DND-41 (cell line): ENCODE results near the gene B4GALT4.

ENCODE experiments used
- ATAC-seq: fragments of 200-7000 bp; cut with Tn5 transposase; 3 replicates; pipeline ENCODE4 v1.9.1; 2021; ENCODE audit warnings: low read depth; ENCODE audit not compliant: insufficient read depth
- DNase-seq: peaks from one replicate; pipeline ENCODE4 v3.0.0-alpha.2; 2020
- H2AFZ ChIP-seq: 2 replicates; pipeline ENCODE4 v1.6.0; 2012; ENCODE audit warnings: low read depth, low read length
- H3K27ac ChIP-seq: 2 replicates; pipeline ENCODE4 v1.5.1; 2012; ENCODE audit warnings: low read length, inconsistent platforms
- H3K27me3 ChIP-seq: fragments of 200-600 bp; sonication (generic); 2 replicates; pipeline ENCODE4 v1.6.0; 2012; ENCODE audit warnings: low read length, mild to moderate bottlenecking, inconsistent platforms; ENCODE audit not compliant: insufficient read depth, poor library complexity
- H3K36me3 ChIP-seq: 2 replicates; pipeline ENCODE4 v1.5.1; 2012; ENCODE audit warnings: low read length, inconsistent platforms; ENCODE audit not compliant: insufficient read depth
- H3K4me1 ChIP-seq: 2 replicates; pipeline ENCODE4 v1.5.1; 2012; ENCODE audit warnings: mild to moderate bottlenecking, low read length; ENCODE audit not compliant: insufficient read depth
- H3K4me2 ChIP-seq: 2 replicates; pipeline ENCODE4 v1.6.0; 2012; ENCODE audit warnings: mild to moderate bottlenecking, moderate library complexity, low read length, inconsistent platforms; ENCODE audit not compliant: insufficient read depth
- H3K4me3 ChIP-seq, 2 experiments: fragments of 200-600 bp in 1 of 2; shearing (Covaris generic) in 1 of 2; 2 replicates each; pipeline ENCODE4 v1.5.1; 2012 to 2016; ENCODE audit warnings: inconsistent platforms in 2 of 2, low read length in 2 of 2, mild to moderate bottlenecking in 2 of 2, low read depth in 1 of 2, moderate library complexity in 1 of 2
- H3K79me2 ChIP-seq: 2 replicates; pipeline ENCODE4 v1.6.0; 2012; ENCODE audit warnings: low read length, inconsistent platforms; ENCODE audit not compliant: insufficient read depth
- H3K9ac ChIP-seq: 2 replicates; pipeline ENCODE4 v1.6.0; 2012; ENCODE audit warnings: low read depth, mild to moderate bottlenecking, inconsistent platforms, low read length, moderate library complexity
- H3K9me3 ChIP-seq: 2 replicates; pipeline ENCODE4 v1.5.1; 2012; ENCODE audit warnings: low read length, moderate library complexity, mild to moderate bottlenecking, inconsistent platforms; ENCODE audit not compliant: insufficient read depth, severe bottlenecking
- H4K20me1 ChIP-seq: 2 replicates; pipeline ENCODE4 v1.6.0; 2012; ENCODE audit warnings: low read length; ENCODE audit not compliant: insufficient read depth
- EZH2 ChIP-seq: IDR thresholded peaks from 3 replicates; pipeline ENCODE4 v1.6.1; 2012; ENCODE audit warnings: borderline replicate concordance, low read depth, mild to moderate bottlenecking, moderate library complexity, low read length, inconsistent platforms; ENCODE audit not compliant: severe bottlenecking
- TF ChIP-seq, protein P1 (sequence below): IDR thresholded peaks from 2 replicates; pipeline ENCODE4 v1.5.1; 2012; ENCODE audit warnings: borderline replicate concordance, low read length, moderate library complexity, mild to moderate bottlenecking; ENCODE audit not compliant: poor library complexity, severe bottlenecking; ENCODE audit errors: extremely low read depth

Gene B4GALT4

DNA sequence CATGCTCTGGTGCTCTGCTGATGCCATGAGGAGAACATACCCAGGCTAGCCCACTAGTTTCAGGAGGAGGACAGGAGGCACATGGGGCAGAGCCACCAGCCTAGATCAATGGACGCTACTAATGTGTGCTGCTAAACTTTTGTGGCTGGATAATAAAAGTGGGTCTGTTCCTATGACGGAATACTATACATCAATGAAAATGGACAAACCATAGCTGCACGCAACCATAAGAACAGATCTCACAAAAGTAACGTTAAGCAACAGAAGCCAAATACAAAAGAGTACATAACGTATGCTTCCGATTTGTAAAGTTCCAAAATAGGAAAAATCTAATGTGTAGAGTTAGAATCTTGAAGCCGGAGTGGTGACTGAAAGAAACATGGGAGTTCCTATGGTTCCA, 11.5 kb downstream of the B4GALT4 start:
- ATAC-seq (no peak), DNase-seq (no peak)
- H2AFZ ChIP-seq = no peak overlapping the region
- H3K36me3 ChIP-seq = peaks cover 61% of the 10 kb centered on the region
- H3K4me3 ChIP-seq = no peak overlapping the region
- no peaks in the 10 kb centered on the region for H4K20me1 ChIP-seq
- no peaks in the 10 kb centered on the region for H3K9me3 ChIP-seq
- H3K27ac ChIP-seq = no peak overlapping the region
- TF ChIP-seq, protein P1, sequence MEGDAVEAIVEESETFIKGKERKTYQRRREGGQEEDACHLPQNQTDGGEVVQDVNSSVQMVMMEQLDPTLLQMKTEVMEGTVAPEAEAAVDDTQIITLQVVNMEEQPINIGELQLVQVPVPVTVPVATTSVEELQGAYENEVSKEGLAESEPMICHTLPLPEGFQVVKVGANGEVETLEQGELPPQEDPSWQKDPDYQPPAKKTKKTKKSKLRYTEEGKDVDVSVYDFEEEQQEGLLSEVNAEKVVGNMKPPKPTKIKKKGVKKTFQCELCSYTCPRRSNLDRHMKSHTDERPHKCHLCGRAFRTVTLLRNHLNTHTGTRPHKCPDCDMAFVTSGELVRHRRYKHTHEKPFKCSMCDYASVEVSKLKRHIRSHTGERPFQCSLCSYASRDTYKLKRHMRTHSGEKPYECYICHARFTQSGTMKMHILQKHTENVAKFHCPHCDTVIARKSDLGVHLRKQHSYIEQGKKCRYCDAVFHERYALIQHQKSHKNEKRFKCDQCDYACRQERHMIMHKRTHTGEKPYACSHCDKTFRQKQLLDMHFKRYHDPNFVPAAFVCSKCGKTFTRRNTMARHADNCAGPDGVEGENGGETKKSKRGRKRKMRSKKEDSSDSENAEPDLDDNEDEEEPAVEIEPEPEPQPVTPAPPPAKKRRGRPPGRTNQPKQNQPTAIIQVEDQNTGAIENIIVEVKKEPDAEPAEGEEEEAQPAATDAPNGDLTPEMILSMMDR = no peak
- TF ChIP-seq EZH2 = no peak
- H3K27me3 ChIP-seq = no peaks in the 10 kb centered on the region
- no peak overlapping the region for H3K4me2 ChIP-seq
- no peaks in the 10 kb centered on the region for H3K4me1 ChIP-seq
- H3K9ac ChIP-seq = no peak overlapping the region
- no peaks in the 10 kb centered on the region for H3K79me2 ChIP-seq

DNA sequence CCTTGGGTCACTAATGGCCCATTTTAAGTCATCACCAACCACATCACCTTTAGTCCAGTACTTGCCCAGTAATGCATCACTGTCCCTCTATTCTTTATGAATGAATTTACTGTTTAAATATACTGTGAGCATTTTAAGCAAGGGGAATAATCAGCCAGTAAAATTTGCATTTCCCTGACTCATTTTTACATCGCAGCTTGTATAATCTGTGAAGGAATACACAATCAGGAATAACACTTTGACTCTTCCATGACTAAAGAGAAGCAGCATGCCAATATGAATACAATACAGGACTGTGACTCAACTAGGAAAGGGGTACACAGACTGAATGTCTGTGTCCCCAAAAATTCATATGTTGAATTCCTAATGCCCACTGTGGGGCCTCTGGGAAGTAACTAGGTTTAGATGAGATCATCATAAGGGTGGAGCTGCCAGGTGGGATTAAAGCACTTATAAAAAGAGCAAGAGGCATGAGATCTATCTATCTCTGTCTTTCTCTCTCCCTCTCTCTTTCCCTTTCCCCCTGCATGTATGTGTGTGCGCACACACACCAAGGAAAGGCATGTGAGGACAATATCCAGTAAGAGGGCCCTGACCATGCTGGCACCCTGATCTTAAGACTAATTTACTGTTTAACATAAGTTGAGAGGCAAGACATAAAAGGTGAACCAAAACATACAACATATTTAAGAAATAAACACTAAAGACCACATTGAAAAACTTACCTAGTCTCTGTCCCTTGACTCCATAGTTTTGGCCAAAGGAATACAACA, 12.1 kb downstream of the B4GALT4 start:
- Histone ChIP-seq H4K20me1 (no peaks in the 10 kb centered on the region), H2AFZ (no peak overlapping the region), H3K4me1 (no peaks in the 10 kb centered on the region), H3K9me3 (no peaks in the 10 kb centered on the region), H3K9ac (no peak overlapping the region), H3K27ac (no peak overlapping the region), H3K79me2 (no peaks in the 10 kb centered on the region), H3K4me3 (no peak overlapping the region), H3K36me3 (peaks cover 62% of the 10 kb centered on the region), H3K27me3 (no peaks in the 10 kb centered on the region), H3K4me2 (no peak overlapping the region)
- ATAC-seq (no peak), DNase-seq (no peak)
- TF ChIP-seq, protein P1 = no peak

DNA sequence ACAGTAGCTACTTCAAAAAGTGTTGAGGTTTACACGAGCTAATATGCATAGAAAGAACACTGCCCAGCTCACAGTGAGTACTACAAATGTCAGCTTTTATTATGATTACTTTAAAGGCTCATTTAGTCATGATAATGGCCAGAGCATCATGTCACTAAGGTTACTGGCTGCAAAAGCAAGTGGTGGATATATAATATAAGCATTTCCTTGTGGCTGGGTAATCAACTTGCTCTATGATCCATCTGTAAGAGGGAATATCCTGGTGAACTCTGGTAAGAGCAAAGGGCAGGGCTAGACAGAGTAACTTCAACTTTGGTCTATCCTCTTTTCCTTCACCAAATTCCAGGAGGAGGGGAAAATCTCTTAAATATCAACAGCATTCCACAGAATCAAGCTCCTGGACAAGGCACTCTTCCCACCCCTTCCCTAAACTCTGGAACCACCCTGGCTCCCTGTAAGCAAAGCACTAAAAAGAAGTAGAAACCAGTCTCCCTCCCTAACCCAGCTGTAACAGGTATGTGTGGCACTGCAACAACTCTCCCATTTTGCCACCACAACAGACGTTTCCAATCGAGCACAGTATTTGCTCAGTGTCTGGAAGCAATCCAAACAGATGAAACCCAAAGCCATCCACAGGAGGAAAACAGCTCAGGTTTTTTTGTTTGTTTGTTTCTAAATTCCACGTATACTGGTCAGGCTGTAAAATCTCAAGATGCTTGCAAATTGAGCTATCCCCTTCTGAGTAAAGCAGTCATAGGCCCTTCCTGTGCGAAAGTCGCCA, 13.4 kb downstream of the B4GALT4 start:
- Histone ChIP-seq H3K4me1 (no peaks in the 10 kb centered on the region), H3K27me3 (no peaks in the 10 kb centered on the region), H4K20me1 (no peaks in the 10 kb centered on the region), H3K79me2 (no peaks in the 10 kb centered on the region), H3K9ac (no peak overlapping the region), H3K4me2 (no peak overlapping the region), H3K27ac (no peak overlapping the region), H3K4me3 (no peak overlapping the region), H3K9me3 (no peaks in the 10 kb centered on the region), H2AFZ (no peak overlapping the region), H3K36me3 (peaks cover 71% of the 10 kb centered on the region)
- TF ChIP-seq EZH2 = no peak
- TF ChIP-seq, protein P1 = no peak
- no peak for DNase-seq
- ATAC-seq = no peak
